ENCODE data around the gene DKK2. TPM values are rescaled to one million over a fixed set of nuclear protein-coding genes. Genes with fewer than 3 reads are reported as not detected.

Gene DKK2
- total RNA-seq, 2 experiments from 2014 or later = not detected

GRCh38 chr4:107036584-107037198, 578 bp upstream of the DKK2 start:
- Mint-ChIP-seq H3K27me3 (peaks cover 72% of the 10 kb centered on the region), H3K4me3 (peak overlapping the region; percentile 68), H3K27ac (no peak overlapping the region), H3K36me3 (peaks cover 2% of the 10 kb centered on the region), H3K9me3 (no peaks in the 10 kb centered on the region), H3K4me1 (peaks cover 28% of the 10 kb centered on the region)
- no peak for DNase-seq

- Mint-ChIP-seq H3K36me3 (peaks cover 2% of the 10 kb centered on the region), H3K27ac (no peak overlapping the region), H3K4me3 (peak overlapping the region; percentile 40), H3K4me1 (peaks cover 28% of the 10 kb centered on the region), H3K27me3 (peaks cover 70% of the 10 kb centered on the region), H3K9me3 (no peaks in the 10 kb centered on the region)
- peak; percentile 8 for DNase-seq
Observed at GRCh38 chr4:107034996-107035818, 906 bp downstream of the DKK2 start.

GRCh38 chr4:107034091-107034995, 1.8 kb downstream of the DKK2 start:
- peaks cover 2% of the 10 kb centered on the region for H3K36me3 Mint-ChIP-seq
- H3K27me3 Mint-ChIP-seq = peaks cover 65% of the 10 kb centered on the region
- no peaks in the 10 kb centered on the region for H3K9me3 Mint-ChIP-seq
- H3K4me3 Mint-ChIP-seq = no peak overlapping the region
- H3K27ac Mint-ChIP-seq = no peak overlapping the region
- H3K4me1 Mint-ChIP-seq = peaks cover 28% of the 10 kb centered on the region
- DNase-seq = no peak

- Mint-ChIP-seq H3K27ac (no peak overlapping the region), H3K9me3 (peaks cover 4% of the 10 kb centered on the region), H3K4me3 (no peak overlapping the region), H3K36me3 (no peaks in the 10 kb centered on the region), H3K4me1 (no peaks in the 10 kb centered on the region), H3K27me3 (peaks cover 4% of the 10 kb centered on the region)
- no peak for DNase-seq
Observed at GRCh38 chr4:107027379-107027778, 8.7 kb downstream of the DKK2 start.

GRCh38 chr4:107018344-107018735, 17.8 kb downstream of the DKK2 start:
- Mint-ChIP-seq H3K27ac (no peak overlapping the region), H3K27me3 (peaks cover 3% of the 10 kb centered on the region), H3K36me3 (no peaks in the 10 kb centered on the region), H3K4me1 (no peaks in the 10 kb centered on the region), H3K9me3 (no peaks in the 10 kb centered on the region), H3K4me3 (no peak overlapping the region)
- DNase-seq = no peak

- no peak for DNase-seq
- Mint-ChIP-seq H3K4me1 (no peaks in the 10 kb centered on the region), H3K27me3 (peaks cover 3% of the 10 kb centered on the region), H3K27ac (no peak overlapping the region), H3K4me3 (no peak overlapping the region), H3K9me3 (no peaks in the 10 kb centered on the region), H3K36me3 (no peaks in the 10 kb centered on the region)
Observed at GRCh38 chr4:107017443-107018343, 18.4 kb downstream of the DKK2 start.

- Mint-ChIP-seq H3K27me3 (no peaks in the 10 kb centered on the region), H3K9me3 (no peaks in the 10 kb centered on the region), H3K4me1 (no peaks in the 10 kb centered on the region), H3K4me3 (no peak overlapping the region), H3K36me3 (no peaks in the 10 kb centered on the region), H3K27ac (no peak overlapping the region)
- DNase-seq = no peak
Observed at GRCh38 chr4:107011312-107011711, 24.8 kb downstream of the DKK2 start.

GRCh38 chr4:107009196-107009968, 26.7 kb downstream of the DKK2 start:
- Mint-ChIP-seq H3K9me3 (no peaks in the 10 kb centered on the region), H3K36me3 (no peaks in the 10 kb centered on the region), H3K27ac (no peak overlapping the region), H3K4me3 (no peak overlapping the region), H3K4me1 (no peaks in the 10 kb centered on the region), H3K27me3 (no peaks in the 10 kb centered on the region)
- DNase-seq = no peak

GRCh38 chr4:107008115-107008514, 28.0 kb downstream of the DKK2 start:
- Mint-ChIP-seq H3K36me3 (no peaks in the 10 kb centered on the region), H3K27me3 (no peaks in the 10 kb centered on the region), H3K9me3 (no peaks in the 10 kb centered on the region), H3K27ac (no peak overlapping the region), H3K4me3 (no peak overlapping the region), H3K4me1 (no peaks in the 10 kb centered on the region)
- no peak for DNase-seq

GRCh38 chr4:107006218-107006617, 29.9 kb downstream of the DKK2 start:
- Mint-ChIP-seq H3K9me3 (no peaks in the 10 kb centered on the region), H3K4me3 (no peak overlapping the region), H3K36me3 (no peaks in the 10 kb centered on the region), H3K27ac (no peak overlapping the region), H3K27me3 (no peaks in the 10 kb centered on the region), H3K4me1 (no peaks in the 10 kb centered on the region)
- DNase-seq = no peak

GRCh38 chr4:106996490-106996889, 39.6 kb downstream of the DKK2 start:
- no peak for DNase-seq
- no peak overlapping the region for H3K4me3 Mint-ChIP-seq

GRCh38 chr4:106993827-106994226, 42.3 kb downstream of the DKK2 start:
- H3K4me3 Mint-ChIP-seq = no peak overlapping the region
- H3K27me3 Mint-ChIP-seq = no peaks in the 10 kb centered on the region
- no peaks in the 10 kb centered on the region for H3K36me3 Mint-ChIP-seq
- no peaks in the 10 kb centered on the region for H3K9me3 Mint-ChIP-seq
- DNase-seq = no peak
- H3K4me1 Mint-ChIP-seq = no peaks in the 10 kb centered on the region
- no peak overlapping the region for H3K27ac Mint-ChIP-seq

More at GRCh38 chr4:106996490-106996889, 39.6 kb downstream of the DKK2 start:
- no peak overlapping the region for H3K27ac Mint-ChIP-seq
- no peaks in the 10 kb centered on the region for H3K27me3 Mint-ChIP-seq
- H3K4me1 Mint-ChIP-seq = no peaks in the 10 kb centered on the region
- no peaks in the 10 kb centered on the region for H3K36me3 Mint-ChIP-seq
- no peaks in the 10 kb centered on the region for H3K9me3 Mint-ChIP-seq

GRCh38 chr4:106987311-106987710, 48.8 kb downstream of the DKK2 start:
- no peak overlapping the region for H3K27ac Mint-ChIP-seq
- no peak overlapping the region for H3K4me3 Mint-ChIP-seq
- H3K9me3 Mint-ChIP-seq = no peaks in the 10 kb centered on the region
- H3K36me3 Mint-ChIP-seq = no peaks in the 10 kb centered on the region
- no peaks in the 10 kb centered on the region for H3K27me3 Mint-ChIP-seq
- no peaks in the 10 kb centered on the region for H3K4me1 Mint-ChIP-seq
- no peak for DNase-seq

GRCh38 chr4:106986486-106986885, 49.6 kb downstream of the DKK2 start:
- no peak for DNase-seq

More at GRCh38 chr4:106986486-106986885, 49.6 kb downstream of the DKK2 start:
- Mint-ChIP-seq H3K27me3 (no peaks in the 10 kb centered on the region), H3K4me3 (no peak overlapping the region), H3K36me3 (no peaks in the 10 kb centered on the region), H3K27ac (no peak overlapping the region), H3K4me1 (no peaks in the 10 kb centered on the region), H3K9me3 (no peaks in the 10 kb centered on the region)
